Esophagus muscularis mucosa (tissue), 3 donors: ENCODE measurements around the gene USP22.

Source experiments
- POLR2A ChIP-seq: fragments of 450-650 bp; IDR thresholded peaks from one replicate; pipeline ENCODE4 v1.6.1; 2017; ENCODE audit warnings: antibody characterized with exemption, moderate library complexity, mild to moderate bottlenecking, low read depth
- POLR2AphosphoS5 ChIP-seq, 2 donors: sonication (generic); formaldehyde crosslinking; IDR thresholded peaks; one replicate each; pipeline ENCODE4 v1.6.1; 2017; ENCODE audit warnings: antibody characterized with exemption in 2 of 2
- TF ChIP-seq, protein P1 (sequence below), 3 experiments: fragments of 200-600 bp in 2 of 3; fragments of 450-650 bp in 1 of 3; sonication (generic) in 2 of 3; IDR thresholded peaks; one replicate each; pipeline ENCODE4 v1.5.1; 2017 to 2019; ENCODE audit warnings: antibody characterized with exemption in 3 of 3, mild to moderate bottlenecking in 2 of 3, moderate library complexity in 1 of 3

DNA sequence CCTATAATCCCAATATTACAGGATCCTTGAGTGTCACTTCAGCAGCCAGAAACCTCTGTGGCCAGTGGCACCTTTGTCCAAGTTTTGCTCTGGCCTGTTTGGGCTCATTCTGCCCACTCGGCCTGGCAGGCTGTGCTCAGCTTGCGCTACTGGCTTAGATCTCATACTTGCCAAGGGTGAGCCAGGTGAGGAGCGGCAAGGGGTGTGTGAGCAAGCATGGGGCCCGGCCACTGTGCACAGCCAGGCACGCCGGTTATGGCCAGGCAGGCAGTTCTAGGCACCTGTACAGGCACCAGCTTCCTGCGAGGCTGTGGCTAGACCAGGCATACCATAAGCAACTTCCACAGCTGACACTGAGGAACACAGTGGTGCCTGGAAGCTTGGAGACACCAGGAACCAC is 16.9 kb upstream of the USP22 start:
- no peak for TF ChIP-seq POLR2A
- TF ChIP-seq, protein P1, sequence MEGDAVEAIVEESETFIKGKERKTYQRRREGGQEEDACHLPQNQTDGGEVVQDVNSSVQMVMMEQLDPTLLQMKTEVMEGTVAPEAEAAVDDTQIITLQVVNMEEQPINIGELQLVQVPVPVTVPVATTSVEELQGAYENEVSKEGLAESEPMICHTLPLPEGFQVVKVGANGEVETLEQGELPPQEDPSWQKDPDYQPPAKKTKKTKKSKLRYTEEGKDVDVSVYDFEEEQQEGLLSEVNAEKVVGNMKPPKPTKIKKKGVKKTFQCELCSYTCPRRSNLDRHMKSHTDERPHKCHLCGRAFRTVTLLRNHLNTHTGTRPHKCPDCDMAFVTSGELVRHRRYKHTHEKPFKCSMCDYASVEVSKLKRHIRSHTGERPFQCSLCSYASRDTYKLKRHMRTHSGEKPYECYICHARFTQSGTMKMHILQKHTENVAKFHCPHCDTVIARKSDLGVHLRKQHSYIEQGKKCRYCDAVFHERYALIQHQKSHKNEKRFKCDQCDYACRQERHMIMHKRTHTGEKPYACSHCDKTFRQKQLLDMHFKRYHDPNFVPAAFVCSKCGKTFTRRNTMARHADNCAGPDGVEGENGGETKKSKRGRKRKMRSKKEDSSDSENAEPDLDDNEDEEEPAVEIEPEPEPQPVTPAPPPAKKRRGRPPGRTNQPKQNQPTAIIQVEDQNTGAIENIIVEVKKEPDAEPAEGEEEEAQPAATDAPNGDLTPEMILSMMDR (IDR thresholded peaks at IDR 0.05) = no peak
- no peak for TF ChIP-seq POLR2AphosphoS5 (IDR thresholded peaks at IDR 0.05)
